A549 (cell line): ENCODE measurements around the gene MED13L.

Experiments used
- EHF ChIP-seq: fragments of 250-450 bp; sonication (Bioruptor Pico); IDR thresholded peaks from 2 replicates; pipeline ENCODE4 v1.5.0; 2020; ENCODE audit warnings: mild to moderate bottlenecking
- ESRRA ChIP-seq: fragments of 150-350 bp; IDR thresholded peaks from 2 replicates; pipeline ENCODE4 v1.6.1; 2014; ENCODE audit warnings: mild to moderate bottlenecking, low read length, borderline replicate concordance
- HOXB5 ChIP-seq: fragments of 250-450 bp; sonication (Bioruptor Pico); IDR thresholded peaks from 2 replicates; pipeline ENCODE4 v1.5.0; 2020; ENCODE audit warnings: mild to moderate bottlenecking, moderate library complexity
- POLR2A ChIP-seq: IDR thresholded peaks from 2 replicates; pipeline ENCODE4 v1.6.1; 2012; ENCODE audit warnings: mild to moderate bottlenecking, low read length
- RARB ChIP-seq: fragments of 250-450 bp; sonication (Bioruptor Pico); IDR thresholded peaks from 2 replicates; pipeline ENCODE4 v1.8.0; 2021; ENCODE audit warnings: mild to moderate bottlenecking, moderate library complexity
- SMC3 ChIP-seq: fragments of >200 bp; sonication (Bioruptor Twin); formaldehyde crosslinking; IDR thresholded peaks from 3 replicates; pipeline ENCODE4 v1.6.1; 2018; ENCODE audit warnings: inconsistent platforms
- TF ChIP-seq, protein P1 (sequence below): fragments of >200 bp; sonication (Bioruptor Twin); formaldehyde crosslinking; IDR thresholded peaks from 3 replicates; pipeline ENCODE4 v1.5.1; 2016
- TF ChIP-seq, protein P2 (sequence below): IDR thresholded peaks from 2 replicates; pipeline ENCODE4 v1.6.1; 2012; ENCODE audit warnings: low read depth, borderline replicate concordance
- TF ChIP-seq, protein P3 (sequence below): IDR thresholded peaks from 2 replicates; pipeline ENCODE4 v1.6.1; 2012

DNA sequence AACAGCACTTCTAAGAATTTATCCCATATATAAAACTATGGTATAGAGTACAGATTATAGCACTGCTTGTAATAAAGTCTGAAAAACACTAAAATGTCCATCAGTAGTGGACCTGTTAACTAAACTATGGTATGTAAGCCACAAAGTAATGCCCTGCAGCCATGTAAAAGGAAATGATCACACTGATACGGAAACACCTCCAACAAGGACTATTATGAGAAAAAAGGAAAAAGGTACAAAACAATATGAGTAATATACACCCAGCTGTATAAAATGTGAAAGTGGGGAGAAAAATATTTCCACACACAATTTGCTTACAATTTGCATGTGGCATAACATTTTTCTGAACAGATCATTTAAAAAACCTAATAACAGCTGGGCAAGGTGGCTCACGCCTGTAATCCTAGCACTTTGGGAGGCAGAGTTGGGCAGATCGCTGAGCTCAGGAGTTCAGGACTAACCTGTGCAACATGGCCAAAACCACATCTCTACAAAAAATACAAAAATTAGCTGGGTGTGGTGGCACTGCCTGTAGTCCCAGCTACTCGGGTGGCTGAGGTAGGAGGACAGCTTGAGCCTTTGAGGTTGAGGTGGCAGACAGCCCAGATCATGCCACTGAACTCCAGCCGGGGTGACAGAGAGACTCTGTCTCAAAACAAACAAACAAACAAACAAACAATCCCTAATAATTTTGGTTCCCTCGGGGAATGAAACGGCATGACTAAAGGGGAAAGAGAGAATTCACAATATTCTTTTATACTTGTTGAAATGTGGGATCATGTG, 250.5 kb downstream of the MED13L start:
- TF ChIP-seq, protein P1, sequence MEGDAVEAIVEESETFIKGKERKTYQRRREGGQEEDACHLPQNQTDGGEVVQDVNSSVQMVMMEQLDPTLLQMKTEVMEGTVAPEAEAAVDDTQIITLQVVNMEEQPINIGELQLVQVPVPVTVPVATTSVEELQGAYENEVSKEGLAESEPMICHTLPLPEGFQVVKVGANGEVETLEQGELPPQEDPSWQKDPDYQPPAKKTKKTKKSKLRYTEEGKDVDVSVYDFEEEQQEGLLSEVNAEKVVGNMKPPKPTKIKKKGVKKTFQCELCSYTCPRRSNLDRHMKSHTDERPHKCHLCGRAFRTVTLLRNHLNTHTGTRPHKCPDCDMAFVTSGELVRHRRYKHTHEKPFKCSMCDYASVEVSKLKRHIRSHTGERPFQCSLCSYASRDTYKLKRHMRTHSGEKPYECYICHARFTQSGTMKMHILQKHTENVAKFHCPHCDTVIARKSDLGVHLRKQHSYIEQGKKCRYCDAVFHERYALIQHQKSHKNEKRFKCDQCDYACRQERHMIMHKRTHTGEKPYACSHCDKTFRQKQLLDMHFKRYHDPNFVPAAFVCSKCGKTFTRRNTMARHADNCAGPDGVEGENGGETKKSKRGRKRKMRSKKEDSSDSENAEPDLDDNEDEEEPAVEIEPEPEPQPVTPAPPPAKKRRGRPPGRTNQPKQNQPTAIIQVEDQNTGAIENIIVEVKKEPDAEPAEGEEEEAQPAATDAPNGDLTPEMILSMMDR: no peak
- TF ChIP-seq, protein P2, sequence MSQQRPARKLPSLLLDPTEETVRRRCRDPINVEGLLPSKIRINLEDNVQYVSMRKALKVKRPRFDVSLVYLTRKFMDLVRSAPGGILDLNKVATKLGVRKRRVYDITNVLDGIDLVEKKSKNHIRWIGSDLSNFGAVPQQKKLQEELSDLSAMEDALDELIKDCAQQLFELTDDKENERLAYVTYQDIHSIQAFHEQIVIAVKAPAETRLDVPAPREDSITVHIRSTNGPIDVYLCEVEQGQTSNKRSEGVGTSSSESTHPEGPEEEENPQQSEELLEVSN: no peak
- TF ChIP-seq ESRRA: no peak
- no peak for TF ChIP-seq RARB (CRISPR knock-in tag)
- no peak for TF ChIP-seq SMC3
- TF ChIP-seq POLR2A: no peak
- no peak for TF ChIP-seq HOXB5
- TF ChIP-seq, protein P3, sequence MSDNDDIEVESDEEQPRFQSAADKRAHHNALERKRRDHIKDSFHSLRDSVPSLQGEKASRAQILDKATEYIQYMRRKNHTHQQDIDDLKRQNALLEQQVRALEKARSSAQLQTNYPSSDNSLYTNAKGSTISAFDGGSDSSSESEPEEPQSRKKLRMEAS: no peak
- TF ChIP-seq EHF (CRISPR knock-in tag): no peak
